Measurements from ENCODE around the gene ORAI3. TPM values are rescaled to one million over a fixed set of nuclear protein-coding genes. Genes with fewer than 3 reads are reported as not detected.
A peak's percentile ranks its signal among the peaks of the same experiment; 100 is the strongest.
"Not testable (repeated sequence)": the region's sequence is repeated elsewhere in the genome, so short reads cannot be mapped to it uniquely, and the experiment has no call there.

The ORAI3 gene
- total RNA-seq, 4 donors from 2014 or later, result 25.7 to 41.0 (median 32.7) TPM

DNA sequence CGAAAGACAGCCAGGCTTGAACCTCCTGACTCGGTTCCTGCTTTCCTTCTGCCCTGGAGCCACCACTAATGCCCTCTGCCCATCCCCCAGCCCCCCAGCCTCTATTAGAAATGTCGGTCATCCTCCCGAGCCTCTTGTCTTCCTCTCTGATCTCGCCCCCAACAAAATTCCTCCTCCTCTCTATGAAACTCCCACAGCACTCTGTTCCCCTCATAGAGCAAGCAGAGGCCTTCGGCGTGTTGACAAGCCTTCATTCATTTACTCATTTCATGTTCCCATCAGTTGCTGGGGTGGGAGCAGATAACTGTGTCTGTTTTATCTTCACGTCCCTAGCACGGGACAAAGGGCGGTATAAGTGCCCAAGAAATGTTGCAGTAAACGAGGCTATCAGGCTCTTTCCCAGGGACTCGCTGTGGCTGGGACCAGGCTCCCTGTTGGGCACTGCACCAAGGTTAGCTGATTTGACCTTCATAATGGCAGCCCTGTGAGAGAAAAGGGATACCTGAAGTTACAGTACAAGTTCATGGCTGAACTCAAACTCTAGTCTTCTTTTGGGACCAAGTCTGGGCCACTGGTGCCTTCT lies 17.7 kb upstream of the ORAI3 start:
- peaks cover 48% of the 10 kb centered on the region for H3K36me3 ChIP-seq
- 72% methylated on average over 12 of the region's 12 CpGs for whole genome bisulfite sequencing

GRCh38 chr16:30934827-30935557 lies 13.9 kb upstream of the ORAI3 start:
- H3K4me1 ChIP-seq, result peaks cover 14% of the 10 kb centered on the region
- DNase-seq (ENCODE audit: low spot score in 2 of 2), result peak in 1 of 2 donors; percentile 71
- WGBS, result 63% methylated on average over 12 of the region's 12 CpGs
- peaks cover 43% of the 10 kb centered on the region for H3K36me3 ChIP-seq
- no peaks in the 10 kb centered on the region for H3K27me3 ChIP-seq
- H3K4me3 ChIP-seq, result no peak overlapping the region
- no peaks in the 10 kb centered on the region for H3K9me3 ChIP-seq
- TF ChIP-seq, protein P1, sequence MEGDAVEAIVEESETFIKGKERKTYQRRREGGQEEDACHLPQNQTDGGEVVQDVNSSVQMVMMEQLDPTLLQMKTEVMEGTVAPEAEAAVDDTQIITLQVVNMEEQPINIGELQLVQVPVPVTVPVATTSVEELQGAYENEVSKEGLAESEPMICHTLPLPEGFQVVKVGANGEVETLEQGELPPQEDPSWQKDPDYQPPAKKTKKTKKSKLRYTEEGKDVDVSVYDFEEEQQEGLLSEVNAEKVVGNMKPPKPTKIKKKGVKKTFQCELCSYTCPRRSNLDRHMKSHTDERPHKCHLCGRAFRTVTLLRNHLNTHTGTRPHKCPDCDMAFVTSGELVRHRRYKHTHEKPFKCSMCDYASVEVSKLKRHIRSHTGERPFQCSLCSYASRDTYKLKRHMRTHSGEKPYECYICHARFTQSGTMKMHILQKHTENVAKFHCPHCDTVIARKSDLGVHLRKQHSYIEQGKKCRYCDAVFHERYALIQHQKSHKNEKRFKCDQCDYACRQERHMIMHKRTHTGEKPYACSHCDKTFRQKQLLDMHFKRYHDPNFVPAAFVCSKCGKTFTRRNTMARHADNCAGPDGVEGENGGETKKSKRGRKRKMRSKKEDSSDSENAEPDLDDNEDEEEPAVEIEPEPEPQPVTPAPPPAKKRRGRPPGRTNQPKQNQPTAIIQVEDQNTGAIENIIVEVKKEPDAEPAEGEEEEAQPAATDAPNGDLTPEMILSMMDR (IDR thresholded peaks at IDR 0.05), result peak; percentile 18 to 62
- TF ChIP-seq POLR2A (IDR thresholded peaks at IDR 0.05), result no peak
- no peak for TF ChIP-seq POLR2AphosphoS5 (IDR thresholded peaks at IDR 0.05)
- TF ChIP-seq EP300 (IDR thresholded peaks at IDR 0.05), result no peak
- no peak overlapping the region for H3K27ac ChIP-seq

More for the DNA sequence above, 17.7 kb upstream of the ORAI3 start:
- TF ChIP-seq, protein P1 (IDR thresholded peaks at IDR 0.05), result no peak
- no peak for TF ChIP-seq EP300 (IDR thresholded peaks at IDR 0.05)
- no peaks in the 10 kb centered on the region for H3K9me3 ChIP-seq
- H3K4me3 ChIP-seq, result no peak overlapping the region
- no peaks in the 10 kb centered on the region for H3K27me3 ChIP-seq
- H3K4me1 ChIP-seq, result peaks cover 19% of the 10 kb centered on the region
- no peak for DNase-seq (ENCODE audit: low spot score in 2 of 2)
- no peak overlapping the region for H3K27ac ChIP-seq

DNA sequence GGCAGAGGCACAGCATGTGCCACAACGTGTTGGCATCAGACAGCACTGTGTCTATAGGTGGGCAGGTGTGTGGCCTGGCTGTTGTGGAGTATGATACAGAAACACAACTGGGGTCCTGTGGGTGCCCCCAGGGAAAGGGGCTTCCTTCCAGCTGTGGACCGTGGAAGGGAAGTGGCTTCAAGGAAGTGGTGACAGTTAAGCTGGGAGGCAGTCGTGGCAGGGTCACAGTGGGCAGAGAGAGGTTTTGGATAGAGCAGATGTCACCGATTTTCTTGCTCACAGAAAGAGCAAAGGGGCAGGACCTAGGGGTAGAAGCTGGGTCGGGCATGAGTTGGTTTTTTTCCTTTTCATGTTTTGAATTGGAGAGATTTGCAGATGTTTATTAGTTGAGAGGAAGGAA lies 11.2 kb upstream of the ORAI3 start:
- Histone ChIP-seq H3K9me3 (no peaks in the 10 kb centered on the region), H3K36me3 (peaks cover 17% of the 10 kb centered on the region), H3K27ac (no peak overlapping the region), H3K4me1 (peaks cover 25% of the 10 kb centered on the region), H3K4me3 (no peak overlapping the region), H3K27me3 (no peaks in the 10 kb centered on the region)
- 53% methylated on average over 5 of the region's 5 CpGs for WGBS
- no peak for TF ChIP-seq EP300 (IDR thresholded peaks at IDR 0.05)
- TF ChIP-seq, protein P1 (IDR thresholded peaks at IDR 0.05), result no peak
- no peak for TF ChIP-seq POLR2A (IDR thresholded peaks at IDR 0.05)
- no peak for TF ChIP-seq POLR2AphosphoS5 (IDR thresholded peaks at IDR 0.05)
- no peak for DNase-seq (ENCODE audit: low spot score in 2 of 2)

DNA sequence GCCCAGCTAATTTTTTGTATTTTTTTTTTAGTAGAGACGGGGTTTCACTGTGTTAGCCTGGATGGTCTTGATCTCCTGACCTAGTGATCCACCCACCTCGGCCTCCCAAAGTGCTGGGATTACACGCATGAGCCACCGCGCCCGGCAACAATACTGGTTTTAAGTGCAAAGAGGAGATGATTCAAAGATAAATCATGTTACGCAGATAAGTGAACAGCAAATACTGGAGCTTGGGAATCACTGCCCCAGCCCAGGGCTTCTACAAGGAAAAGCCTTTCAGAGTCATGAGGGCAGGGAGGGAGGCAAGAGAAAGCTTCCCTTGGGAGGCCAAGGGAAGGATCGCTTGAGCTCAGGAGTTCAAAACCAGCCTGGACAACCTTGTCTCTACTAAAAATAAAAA lies 9.3 kb upstream of the ORAI3 start:
- 91% methylated on average over 8 of the region's 8 CpGs for WGBS
- not testable (repeated sequence) for H3K4me3 ChIP-seq; H3K27me3 ChIP-seq; DNase-seq (ENCODE audit: low spot score in 2 of 2); H3K27ac ChIP-seq; H3K9me3 ChIP-seq
- H3K4me1 ChIP-seq, result peaks cover 25% of the 10 kb centered on the region
- peaks cover 20% of the 10 kb centered on the region for H3K36me3 ChIP-seq

DNA sequence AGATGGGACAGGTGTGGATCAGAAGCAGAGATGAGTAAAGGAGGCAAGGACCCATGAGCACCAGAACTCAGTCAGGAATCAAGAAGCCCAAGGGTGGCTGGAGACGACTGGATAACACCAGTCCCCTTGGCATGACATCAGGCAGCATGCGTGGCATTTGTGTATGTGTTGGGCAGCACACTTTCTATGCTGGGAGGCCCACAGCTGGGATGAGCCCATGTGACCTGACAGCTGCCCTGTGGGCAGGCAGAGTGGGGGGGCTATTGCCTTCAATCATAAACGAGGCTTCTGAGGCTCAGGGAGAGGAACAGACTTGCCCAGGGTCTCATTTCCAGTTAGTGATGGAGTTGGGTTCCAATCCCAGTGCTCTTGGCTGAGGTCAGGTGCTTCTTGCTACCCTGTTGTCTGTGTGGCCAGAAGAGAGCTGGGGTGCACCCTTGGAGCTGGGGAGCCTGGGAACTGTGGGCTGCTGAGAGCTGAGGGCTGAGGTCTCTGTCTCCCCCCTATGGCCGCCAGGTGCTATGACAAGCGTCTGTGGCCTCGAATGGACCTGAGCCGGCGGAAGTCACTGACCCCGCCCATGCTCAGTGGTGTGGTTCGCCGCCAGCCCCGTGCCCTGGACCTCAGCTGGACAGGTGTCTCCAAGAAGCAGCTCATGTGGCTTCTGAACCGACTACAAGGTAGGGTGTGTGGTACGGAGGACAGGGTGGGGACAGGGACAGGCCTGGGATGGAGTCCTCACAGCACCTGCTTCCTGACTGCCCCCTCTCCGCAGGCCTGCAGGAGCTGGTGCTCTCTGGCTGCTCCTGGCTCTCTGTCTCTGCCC lies 7.1 kb upstream of the ORAI3 start:
- DNase-seq (ENCODE audit: low spot score in 2 of 2), result peak in 1 of 2 donors; percentile 86
- H3K9me3 ChIP-seq, result no peaks in the 10 kb centered on the region
- no peak overlapping the region for H3K27ac ChIP-seq
- TF ChIP-seq EP300 (IDR thresholded peaks at IDR 0.05), result no peak
- TF ChIP-seq, protein P1 (IDR thresholded peaks at IDR 0.05), result peak; percentile 74 to 94
- 13% methylated on average over 12 of the region's 15 CpGs for WGBS
- peaks cover 22% of the 10 kb centered on the region for H3K4me1 ChIP-seq
- no peaks in the 10 kb centered on the region for H3K27me3 ChIP-seq
- no peak overlapping the region for H3K4me3 ChIP-seq
- H3K36me3 ChIP-seq, result peaks cover 23% of the 10 kb centered on the region
